H1 (cell line): ENCODE results near the gene RAD51D. TPM values are rescaled to one million over a fixed set of nuclear protein-coding genes. Genes with fewer than 3 reads are reported as not detected.

Experiments
- ATF2 ChIP-seq: IDR thresholded peaks from 2 replicates; pipeline ENCODE4 v1.6.1; 2012; ENCODE audit warnings: low read length, inconsistent platforms
- BACH1 ChIP-seq: IDR thresholded peaks from 2 replicates; pipeline ENCODE4 v1.6.1; 2012; ENCODE audit warnings: low read length, improper control_type of control experiment
- CBX8 ChIP-seq: fragments of 300-800, 300-1000 bp; sonication (generic); IDR thresholded peaks from 2 replicates; pipeline ENCODE4 v1.7.1; 2016; ENCODE audit warnings: low read depth, low read length, borderline replicate concordance
- CHD2 ChIP-seq: IDR thresholded peaks from 2 replicates; pipeline ENCODE4 v1.6.1; 2012; ENCODE audit warnings: low read length, improper control_type of control experiment
- CHD7 ChIP-seq: fragments of 300-600 bp; sonication (generic); IDR thresholded peaks from 2 replicates; pipeline ENCODE4 v1.7.1; 2012; ENCODE audit warnings: low read length, moderate library complexity, mild to moderate bottlenecking, inconsistent platforms; ENCODE audit not compliant: insufficient replicate concordance
- JUND ChIP-seq: IDR thresholded peaks from 2 replicates; pipeline ENCODE4 v1.6.1; 2011; ENCODE audit warnings: mild to moderate bottlenecking, improper control_type of control experiment, low read length
- NRF1 ChIP-seq: IDR thresholded peaks from 2 replicates; pipeline ENCODE4 v1.6.1; 2011; ENCODE audit warnings: mild to moderate bottlenecking, low read depth, low read length, improper control_type of control experiment
- POU5F1 ChIP-seq: IDR thresholded peaks from 2 replicates; pipeline ENCODE4 v1.6.1; 2011; ENCODE audit warnings: low read depth, mild to moderate bottlenecking, low read length, moderate library complexity
- SP1 ChIP-seq: IDR thresholded peaks from 2 replicates; pipeline ENCODE4 v1.6.1; 2011; ENCODE audit warnings: low read depth, low read length
- polyA plus RNA-seq, 7 experiments: library from polyadenylated mRNA; depleted of rRNA in 3 of 7; stranded (reverse) in 5 of 7; unstranded in 2 of 7; fragments of >200 nt in 5 of 7; fragments of 200-250 nt in 2 of 7; gene quantifications; 1 replicate in 5 of 7; 2 replicates in 1 of 7; 4 replicates in 1 of 7; pipeline versions ENCODE4 v1.2.1 to v1.2.3, GENCODE V29; 2011 to 2013; ENCODE audit warnings: missing spikeins in 2 of 7, mixed read lengths in 2 of 7
- total RNA-seq: library from RNA; stranded (reverse); fragmentation: NEBNext Ultra II Directional; extraction: Animal tissue kit (Norgen Biotek cat#: 25700); gene quantifications from 2 replicates; pipeline ENCODE4 v1.2.1, GENCODE V29; 2021

The RAD51D gene
- total and polyA plus RNA-seq, 2 of the 8 experiments (the other 6 are each of a cell fraction or from before 2014, with no cell fraction given) = 10.2 to 12.9 TPM

GRCh38 chr17:35079547-35080423 is 39.9 kb downstream of the RAD51D start (continued):
- TF ChIP-seq CHD7 (no peak), JUND (no peak), CHD2 (no peak), BACH1 (no peak), NRF1 (no peak), SP1 (no peak), CBX8 (no peak), POU5F1 (no peak), ATF2 (no peak)
